HG02943 (cell line): ENCODE measurements around the gene GPR162.
"Not testable (repeated sequence)": the region's sequence is repeated elsewhere in the genome, so short reads cannot be mapped to it uniquely, and the experiment has no call there.

Experiments used
- ATAC-seq: cut with Tn5 transposase; IDR thresholded peaks from one replicate; pipeline ENCODE4 v1.9.1; 2021; ENCODE audit warnings: mild to moderate bottlenecking, low read depth, moderate library complexity; ENCODE audit not compliant: unreplicated experiment

The GPR162 gene

DNA sequence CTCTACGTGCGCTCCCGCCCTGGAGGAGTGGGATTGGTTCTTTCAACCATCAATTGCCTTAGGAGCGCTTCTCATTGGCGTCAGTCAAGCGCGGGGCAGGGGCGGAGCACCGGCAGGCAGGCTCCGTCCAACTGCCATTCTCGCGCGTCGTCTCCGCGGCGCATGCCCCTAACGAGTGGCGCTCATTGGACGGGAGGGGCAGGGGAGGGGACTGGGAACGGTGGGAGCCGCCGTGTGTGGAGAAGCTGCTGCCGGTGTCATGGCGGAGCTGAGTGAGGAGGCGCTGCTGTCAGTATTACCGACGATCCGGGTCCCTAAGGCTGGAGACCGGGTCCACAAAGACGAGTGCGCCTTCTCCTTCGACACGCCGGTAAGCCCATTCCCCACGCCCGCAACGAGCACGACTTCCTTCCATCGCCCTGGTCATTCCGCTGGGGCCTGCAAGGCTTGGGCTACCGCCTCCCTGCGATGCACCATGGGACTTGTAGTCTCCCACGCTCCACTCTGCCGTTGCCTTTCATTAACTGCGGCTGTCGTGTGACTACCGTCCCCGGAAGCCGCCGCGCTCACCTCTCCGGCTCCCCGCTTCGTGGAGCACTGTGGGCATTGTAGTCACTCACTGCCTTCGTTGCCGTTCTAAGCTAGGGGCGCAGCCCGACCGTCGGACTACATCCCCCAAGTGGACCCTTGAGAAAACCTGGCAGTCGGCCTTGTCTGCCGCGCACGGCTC lies 30.5 kb downstream of the GPR162 start, which contains the start of gene USP5:
USP5 (plus strand) TSS at position 230 of the 730 bp plus-strand sequence; CDS start at position 260, 30 bp downstream.
- peak; percentile 70 for ATAC-seq

DNA sequence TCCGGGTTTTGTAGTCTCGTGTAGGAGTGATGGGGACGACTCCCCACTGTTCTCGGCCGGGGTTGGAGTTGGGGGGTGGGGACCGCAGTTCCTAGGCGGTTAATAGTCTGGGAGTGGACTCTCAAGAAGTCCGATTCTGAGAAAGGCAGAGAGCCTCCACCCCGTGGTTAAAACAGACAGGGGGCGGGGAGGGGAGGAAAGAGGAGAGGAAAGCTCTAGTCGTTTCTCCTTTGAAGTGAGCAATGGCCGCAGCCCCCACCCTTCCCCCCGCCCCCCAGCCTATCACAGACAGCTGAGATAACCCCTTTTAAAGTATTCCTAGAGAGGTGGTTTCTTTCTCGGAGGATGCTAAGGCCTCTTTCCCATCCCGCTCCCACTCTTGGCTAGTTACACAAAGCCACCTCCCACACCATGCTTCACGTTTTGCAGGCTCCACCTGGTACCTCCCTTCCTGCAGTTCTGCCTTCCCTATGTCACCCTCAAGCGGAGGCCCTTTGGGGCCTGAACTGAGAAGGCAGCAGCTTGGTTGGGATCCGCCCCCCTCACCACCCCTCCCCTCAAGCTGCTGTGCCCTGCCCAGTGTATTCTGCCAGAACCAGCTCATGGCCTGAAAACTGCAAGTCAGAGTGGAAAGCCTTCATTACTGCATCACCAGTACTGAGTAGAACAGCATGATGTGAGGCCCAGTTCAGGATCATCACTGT lies 31.2 kb downstream of the GPR162 start:
- ATAC-seq: no peak

DNA sequence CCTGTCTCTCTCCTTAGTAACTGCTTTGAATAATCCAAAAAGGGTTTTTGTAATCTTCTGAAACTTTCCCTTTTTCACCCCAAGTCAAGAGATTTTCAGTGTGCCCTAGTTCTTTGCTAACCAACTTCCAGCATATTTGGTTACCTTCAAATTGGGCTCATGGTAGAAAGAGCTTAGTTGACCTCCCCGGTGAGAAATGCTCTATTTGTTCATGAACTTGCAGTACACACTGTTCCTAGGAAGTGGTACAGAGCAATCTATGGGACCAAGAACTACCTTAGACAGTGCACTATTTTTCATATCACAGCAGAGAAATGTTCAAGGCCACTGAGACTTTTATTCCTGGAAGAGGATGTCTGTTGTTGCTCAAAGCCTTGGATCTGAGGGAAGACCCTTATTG lies 32.0 kb downstream of the GPR162 start:
- no peak for ATAC-seq

DNA sequence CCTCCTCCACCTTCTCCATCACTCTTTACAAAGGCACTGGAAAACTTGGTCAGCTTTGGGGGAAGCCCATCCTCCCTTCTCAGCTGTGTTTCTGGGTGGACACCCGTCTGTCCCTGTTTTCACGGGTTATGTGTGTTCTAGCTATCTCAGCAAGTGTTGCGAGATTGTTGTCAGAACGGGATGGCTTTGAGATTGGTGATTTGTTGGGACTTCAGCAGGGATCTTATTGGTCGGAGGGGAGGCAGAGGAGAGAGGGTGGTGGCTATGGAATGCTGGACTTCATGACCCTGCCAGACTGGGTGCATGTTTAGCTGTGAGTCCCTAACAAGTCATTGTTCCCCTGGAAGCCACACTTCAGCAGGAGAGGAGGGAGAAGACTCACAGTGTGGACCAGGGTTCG lies 32.4 kb downstream of the GPR162 start:
- ATAC-seq: no peak

DNA sequence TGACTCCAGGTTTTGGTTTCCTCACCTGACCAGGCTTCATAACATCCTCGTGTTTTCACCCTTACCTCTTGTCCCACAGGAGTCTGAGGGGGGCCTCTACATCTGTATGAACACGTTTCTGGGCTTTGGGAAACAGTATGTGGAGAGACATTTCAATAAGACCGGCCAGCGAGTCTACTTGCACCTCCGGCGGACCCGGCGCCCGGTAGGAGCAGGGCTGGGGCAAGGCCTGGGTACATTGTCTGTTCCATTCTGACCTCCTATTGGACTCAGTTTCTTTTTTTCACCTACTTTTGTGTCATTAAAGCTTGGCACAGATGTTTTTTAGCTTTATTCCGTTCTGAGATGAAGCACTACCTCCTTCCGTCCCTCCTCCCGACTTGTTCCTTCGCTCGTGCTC lies 33.7 kb downstream of the GPR162 start:
- no peak for ATAC-seq

DNA sequence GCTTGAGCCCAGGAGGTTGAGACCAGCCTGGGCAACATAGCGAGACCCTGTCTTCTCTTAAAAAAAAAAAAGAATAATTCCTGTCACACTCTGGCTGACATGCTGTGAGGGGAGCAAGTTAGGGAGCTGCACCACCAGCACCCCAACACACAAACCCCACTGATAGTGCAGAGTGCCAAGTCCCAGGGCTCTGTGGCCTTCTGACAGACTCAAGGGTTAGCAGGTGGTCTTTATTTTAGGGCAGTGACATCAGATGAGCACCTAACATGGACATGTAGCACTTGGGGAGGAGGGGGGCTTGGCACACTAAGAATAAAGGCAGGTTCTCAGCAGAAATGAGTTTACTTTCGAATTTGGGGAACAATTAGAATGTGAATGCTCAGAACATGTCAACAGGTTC lies 37.2 kb downstream of the GPR162 start:
- ATAC-seq: no peak

DNA sequence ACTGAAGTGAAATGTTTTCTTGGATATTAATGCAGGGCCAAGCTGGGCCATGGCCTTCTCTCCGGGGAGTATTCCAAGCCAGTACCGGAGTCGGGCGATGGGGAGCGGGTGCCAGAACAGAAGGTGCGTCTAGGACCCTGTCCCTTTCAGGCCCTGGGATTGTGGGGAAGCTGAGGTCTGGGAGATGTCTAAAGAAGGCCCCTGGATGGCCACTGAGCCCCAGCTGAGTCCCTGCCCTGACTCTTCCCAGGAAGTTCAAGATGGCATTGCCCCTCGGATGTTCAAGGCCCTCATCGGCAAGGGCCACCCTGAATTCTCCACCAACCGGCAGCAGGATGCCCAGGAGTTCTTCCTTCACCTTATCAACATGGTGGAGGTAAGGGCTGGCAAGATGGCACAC lies 38.5 kb downstream of the GPR162 start:
- no peak for ATAC-seq

DNA sequence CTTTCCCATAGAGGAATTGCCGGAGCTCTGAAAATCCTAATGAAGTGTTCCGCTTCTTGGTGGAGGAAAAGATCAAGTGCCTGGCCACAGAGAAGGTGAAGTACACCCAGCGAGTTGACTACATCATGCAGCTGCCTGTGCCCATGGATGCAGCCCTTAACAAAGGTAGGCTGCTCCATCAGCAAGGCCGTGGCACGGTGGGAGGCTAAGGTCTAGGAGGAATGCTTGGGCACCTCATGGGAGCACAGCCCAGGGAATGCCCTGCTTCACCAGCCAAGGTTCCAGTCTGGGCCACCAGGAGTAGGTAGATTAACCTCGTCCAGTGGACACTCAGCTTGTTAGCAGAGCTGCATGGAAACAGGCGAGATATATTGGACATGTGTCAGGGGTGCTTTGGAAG lies 39.3 kb downstream of the GPR162 start:
- no peak for ATAC-seq

DNA sequence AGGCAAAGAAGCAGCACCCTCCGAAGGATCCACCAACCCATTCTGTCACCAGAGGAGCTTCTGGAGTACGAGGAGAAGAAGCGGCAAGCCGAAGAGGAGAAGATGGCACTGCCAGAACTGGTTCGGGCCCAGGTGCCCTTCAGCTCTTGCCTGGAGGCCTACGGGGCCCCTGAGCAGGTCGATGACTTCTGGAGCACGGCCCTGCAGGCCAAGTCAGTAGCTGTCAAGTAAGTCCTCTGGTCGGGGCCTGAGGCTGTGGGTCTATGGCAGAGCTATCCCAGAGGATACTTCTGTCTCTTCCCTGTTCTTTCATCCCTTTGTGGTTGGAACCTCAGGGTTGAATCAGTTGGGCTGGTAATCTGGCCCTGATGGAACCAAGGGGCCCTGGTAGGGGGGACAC lies 39.8 kb downstream of the GPR162 start:
- no peak for ATAC-seq

DNA sequence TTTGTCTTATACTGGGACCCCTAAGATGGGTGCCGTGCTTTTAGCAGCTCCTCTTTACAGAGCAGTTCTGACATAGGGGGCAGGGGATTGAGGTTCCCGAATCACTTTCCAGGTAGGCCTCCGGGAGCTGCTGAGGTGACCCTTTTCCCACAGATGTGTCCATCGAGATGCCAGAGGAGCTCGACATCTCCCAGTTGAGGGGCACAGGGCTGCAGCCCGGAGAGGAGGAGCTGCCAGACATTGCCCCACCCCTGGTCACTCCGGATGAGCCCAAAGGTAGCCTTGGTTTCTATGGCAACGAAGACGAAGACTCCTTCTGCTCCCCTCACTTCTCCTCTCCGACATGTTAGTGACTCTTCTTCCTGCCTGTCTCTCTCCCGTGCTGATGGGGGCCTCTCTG lies 41.4 kb downstream of the GPR162 start:
- ATAC-seq: no peak

DNA sequence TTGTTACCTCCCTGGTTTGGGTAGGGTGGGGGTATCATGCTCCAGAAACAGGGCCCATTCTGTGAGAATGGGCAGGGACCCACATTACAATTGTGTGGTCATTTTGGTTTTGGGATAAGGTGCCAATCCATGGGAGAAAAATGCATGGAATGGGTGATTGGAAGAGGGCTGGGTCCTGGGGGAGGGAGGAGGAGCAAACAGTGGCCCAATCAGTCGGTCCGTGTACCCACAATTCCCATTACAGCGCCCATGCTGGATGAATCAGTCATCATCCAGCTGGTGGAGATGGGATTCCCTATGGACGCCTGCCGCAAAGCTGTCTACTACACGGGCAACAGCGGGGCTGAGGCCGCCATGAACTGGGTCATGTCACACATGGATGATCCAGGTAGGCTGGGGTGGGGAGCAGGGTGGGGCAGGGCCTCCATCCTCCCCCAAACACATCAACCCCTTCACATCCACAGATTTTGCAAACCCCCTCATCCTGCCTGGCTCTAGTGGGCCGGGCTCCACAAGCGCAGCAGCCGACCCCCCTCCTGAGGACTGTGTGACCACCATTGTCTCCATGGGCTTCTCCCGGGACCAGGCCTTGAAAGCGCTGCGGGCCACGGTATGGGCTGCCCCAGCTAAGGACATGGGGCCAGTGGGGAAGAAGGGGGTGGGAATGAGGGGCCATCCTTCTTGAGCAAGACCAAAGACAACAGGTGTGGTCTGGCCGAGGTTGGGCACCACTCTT lies 42.1 kb downstream of the GPR162 start:
- ATAC-seq: no peak

DNA sequence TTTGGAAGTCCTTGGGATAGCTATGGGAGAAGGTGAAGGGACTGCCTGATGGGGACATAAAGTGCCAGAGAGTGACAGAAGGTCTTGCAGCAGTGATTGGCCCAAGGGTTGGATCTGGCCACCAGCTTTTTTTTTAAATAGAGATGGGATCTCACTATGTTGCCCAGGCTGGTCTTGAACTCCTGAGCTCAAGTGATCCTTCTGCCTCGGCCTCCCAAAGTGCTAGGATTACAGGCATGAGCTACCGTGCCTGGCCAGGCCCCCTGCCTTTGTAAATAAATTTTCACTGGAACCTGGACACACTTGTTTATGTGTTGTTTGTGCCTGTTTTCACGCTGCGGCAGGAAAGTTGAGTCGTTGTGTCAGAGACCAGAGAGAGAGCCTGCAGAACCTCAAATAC lies 43.7 kb downstream of the GPR162 start:
- not testable (repeated sequence) for ATAC-seq

DNA sequence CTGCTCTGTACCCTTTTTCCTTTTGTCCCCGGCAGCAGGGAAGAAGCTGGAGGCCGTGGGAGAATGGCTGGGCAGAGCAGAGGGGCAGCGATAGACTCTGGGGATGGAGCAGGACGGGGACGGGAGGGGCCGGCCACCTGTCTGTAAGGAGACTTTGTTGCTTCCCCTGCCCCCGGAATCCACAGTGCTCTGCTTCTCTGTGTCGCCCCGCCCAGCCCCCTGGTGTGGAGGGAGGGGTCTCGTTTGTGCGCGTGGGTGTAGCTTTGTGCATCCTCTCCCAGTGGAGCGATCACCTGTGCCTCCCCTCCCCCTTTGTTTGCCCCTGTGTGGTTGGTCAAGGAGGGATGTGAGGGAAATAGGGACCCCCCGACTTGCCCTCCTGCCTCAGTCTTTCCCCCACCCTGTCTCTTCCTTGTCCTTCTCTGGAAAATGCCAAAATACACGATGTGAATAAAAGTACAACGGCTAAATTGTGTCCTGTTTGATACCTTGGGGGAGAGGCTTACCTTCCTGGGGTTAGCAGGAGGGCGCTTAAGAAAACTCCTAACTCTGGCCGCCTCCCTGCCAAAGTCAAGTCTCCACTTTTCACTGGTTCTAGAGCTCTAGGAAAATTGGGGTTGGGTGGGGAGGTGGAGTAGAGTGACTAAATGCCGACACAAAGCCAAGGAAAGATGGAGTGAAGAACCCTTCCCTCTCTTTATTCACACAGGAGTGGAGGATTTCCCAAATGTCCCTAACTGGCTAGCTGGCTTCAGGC lies 44.7 kb downstream of the GPR162 start:
- no peak for ATAC-seq

DNA sequence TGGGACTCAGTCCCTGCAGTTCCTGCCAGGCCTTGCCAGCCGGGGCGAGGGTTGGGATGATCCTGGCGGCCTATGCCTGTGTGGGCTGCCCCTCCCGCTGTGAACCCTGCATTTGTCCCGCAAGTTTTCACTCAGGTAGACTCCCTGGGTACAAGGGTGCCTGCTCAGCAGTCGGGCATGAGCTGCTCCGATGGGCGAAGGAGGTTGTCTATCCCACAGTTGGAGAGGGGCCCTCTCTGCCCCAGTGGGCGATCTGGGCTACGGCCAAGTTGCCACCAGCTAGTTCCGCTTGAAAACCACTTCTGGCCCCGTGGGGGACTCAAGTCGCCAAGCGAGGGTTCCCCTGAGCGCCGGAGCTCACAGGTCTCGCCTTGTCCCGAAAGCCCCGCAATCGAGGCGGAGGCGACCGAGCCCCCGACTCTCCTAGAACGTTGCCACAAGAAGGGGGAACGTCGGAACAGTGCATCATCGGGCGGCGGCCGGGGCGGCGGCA lies 45.3 kb downstream of the GPR162 start:
- ATAC-seq: peak; percentile 20

DNA sequence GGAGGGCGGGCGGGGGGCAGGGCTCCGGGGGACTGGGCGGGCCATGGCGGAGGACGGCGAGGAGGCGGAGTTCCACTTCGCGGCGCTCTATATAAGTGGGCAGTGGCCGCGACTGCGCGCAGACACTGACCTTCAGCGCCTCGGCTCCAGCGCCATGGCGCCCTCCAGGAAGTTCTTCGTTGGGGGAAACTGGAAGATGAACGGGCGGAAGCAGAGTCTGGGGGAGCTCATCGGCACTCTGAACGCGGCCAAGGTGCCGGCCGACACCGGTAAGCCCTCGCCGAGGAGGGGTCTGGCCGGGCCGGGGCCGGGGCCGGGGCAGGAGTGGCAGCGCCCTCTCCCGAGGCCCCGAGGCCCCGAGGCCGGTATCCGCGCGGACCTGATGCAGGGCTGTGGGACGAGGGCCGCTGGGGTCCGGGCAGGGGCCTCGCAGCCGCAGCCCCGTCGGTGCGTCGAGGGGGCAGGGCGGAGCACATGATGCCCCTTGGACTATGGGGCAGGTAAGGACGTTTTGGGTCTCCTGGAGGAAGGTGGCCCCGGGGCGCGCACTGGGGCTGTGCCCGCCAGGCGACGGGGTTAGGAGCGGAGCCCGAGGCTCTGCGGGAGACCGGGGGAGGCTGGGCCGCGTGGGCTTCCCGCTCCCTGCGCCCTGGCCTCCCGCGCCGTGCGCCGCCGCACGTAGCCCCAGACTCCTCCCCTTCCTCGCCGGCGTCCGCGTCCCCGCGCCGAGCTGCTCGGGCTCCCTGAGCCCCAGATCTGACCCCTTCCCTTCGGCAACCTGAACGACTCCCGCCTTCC lies 46.0 kb downstream of the GPR162 start, which contains the start of gene TPI1:
TPI1 (plus strand) TSS at position 119 of the 798 bp plus-strand sequence; CDS start at position 155, 36 bp downstream.
- ATAC-seq: peak; percentile 50

DNA sequence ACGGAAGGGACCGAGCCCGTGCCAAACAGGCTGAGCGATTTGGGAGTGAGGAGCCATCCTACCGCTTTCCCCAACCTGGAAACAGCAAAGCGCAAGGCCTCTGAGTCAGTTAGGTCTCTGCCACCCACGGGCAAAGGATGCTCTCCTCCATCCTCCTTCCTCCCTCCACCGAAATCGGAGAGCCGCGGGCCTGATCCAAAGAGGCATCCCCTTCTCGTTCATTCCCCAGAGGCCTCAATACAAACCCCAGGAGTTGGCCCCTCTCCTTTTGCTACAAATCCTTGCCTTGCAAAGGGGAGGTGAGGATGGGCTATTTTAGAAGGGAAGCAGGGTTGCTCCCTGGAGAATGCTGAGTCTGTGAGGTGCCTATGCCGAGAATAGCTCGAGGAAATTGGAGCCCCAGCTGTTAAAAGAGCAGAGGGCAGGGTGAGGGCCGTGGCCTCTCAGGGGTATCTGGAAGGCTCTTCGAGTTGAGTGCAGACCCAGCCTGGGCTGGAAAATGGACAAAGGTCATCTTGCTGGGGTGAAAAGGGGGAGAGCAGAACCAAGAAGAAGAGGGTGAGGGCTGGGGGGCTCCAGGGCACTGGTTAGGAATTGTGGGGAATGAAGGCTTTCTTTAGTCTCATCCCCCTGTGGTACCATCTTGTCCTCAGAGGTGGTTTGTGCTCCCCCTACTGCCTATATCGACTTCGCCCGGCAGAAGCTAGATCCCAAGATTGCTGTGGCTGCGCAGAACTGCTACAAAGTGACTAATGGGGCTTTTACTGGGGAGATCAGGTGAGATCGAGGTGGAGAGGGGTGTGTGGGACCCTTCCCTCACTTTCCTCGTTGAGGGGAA lies 46.8 kb downstream of the GPR162 start:
- no peak for ATAC-seq

DNA sequence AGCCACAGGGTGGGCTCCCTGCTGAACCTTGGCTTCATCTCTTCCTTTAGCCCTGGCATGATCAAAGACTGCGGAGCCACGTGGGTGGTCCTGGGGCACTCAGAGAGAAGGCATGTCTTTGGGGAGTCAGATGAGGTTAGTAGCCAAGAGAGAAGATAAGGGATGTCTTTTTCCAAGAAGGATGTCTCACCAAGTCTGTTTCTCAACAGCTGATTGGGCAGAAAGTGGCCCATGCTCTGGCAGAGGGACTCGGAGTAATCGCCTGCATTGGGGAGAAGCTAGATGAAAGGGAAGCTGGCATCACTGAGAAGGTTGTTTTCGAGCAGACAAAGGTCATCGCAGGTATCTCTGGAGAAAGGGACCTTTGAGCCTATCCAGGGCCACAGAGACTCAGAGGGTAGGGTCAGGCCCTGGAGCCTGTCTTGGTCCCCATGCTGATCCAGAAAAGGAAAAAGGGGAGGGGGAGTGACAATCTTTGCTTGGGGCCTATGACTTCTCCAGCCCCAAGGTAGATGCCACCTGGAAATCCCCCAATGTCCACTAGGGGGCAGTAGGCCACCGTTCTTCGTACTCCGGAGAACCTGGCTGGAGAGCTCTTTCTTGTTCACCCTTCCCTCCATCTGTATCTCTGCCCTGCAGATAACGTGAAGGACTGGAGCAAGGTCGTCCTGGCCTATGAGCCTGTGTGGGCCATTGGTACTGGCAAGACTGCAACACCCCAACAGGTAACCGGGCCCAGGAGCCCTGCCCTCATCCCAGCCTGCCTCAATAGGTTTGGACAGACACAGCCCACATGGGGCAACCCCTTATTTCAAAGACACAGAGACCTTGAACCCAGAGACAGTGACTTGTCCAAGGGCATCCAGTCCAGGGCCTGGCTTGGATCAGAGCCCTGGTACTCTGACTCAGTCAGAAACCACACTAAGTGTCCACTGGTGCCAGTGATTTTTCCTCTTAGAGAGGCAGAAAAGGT lies 47.7 kb downstream of the GPR162 start:
- no peak for ATAC-seq

DNA sequence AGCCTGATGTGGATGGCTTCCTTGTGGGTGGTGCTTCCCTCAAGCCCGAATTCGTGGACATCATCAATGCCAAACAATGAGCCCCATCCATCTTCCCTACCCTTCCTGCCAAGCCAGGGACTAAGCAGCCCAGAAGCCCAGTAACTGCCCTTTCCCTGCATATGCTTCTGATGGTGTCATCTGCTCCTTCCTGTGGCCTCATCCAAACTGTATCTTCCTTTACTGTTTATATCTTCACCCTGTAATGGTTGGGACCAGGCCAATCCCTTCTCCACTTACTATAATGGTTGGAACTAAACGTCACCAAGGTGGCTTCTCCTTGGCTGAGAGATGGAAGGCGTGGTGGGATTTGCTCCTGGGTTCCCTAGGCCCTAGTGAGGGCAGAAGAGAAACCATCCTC lies 48.7 kb downstream of the GPR162 start:
- not testable (repeated sequence) for ATAC-seq
